H1 (cell line): ENCODE measurements around the gene SLC1A2. TPM values are rescaled to one million over a fixed set of nuclear protein-coding genes. Genes with fewer than 3 reads are reported as not detected.

Experiments used
- CTCF ChIA-PET: fragments of 300-600 bp; sonication (Branson Sonifier 250); formaldehyde crosslinking; loops from one replicate; lab custom pipeline; 2021; ENCODE audit not compliant: partially characterized antibody; lab: Charles Lee
- POLR2A ChIA-PET: fragments of 300-600 bp; sonication (Branson Sonifier 250); formaldehyde crosslinking; loops from one replicate; lab custom pipeline; 2021; ENCODE audit warnings: inconsistent platforms; ENCODE audit not compliant: partially characterized antibody; lab: Charles Lee
- DNase-seq, 2 experiments: peaks; one replicate each; pipeline versions ENCODE4 v3.0.0 to v3.0.0-alpha.2; 2010 to 2022; ENCODE audit warnings: low spot score in 2 of 2, low read depth in 1 of 2, mixed read lengths in 1 of 2
- FAIRE-seq: peaks from 2 replicates; lab custom pipeline; 2011; peaks lifted over from hg19 to GRCh38; lab: Jason Lieb, UNC
- H2AFZ ChIP-seq: 2 replicates; pipeline ENCODE4 v1.8.1; 2012; ENCODE audit warnings: low read length, inconsistent platforms
- H2AK5ac ChIP-seq: 2 replicates; pipeline ENCODE4 v1.6.1; 2013; ENCODE audit warnings: low read depth, low read length
- H2BK120ac ChIP-seq: replicated peaks from 2 replicates; pipeline ENCODE3; 2013; ENCODE audit warnings: low read depth, low read length, inconsistent platforms
- H2BK12ac ChIP-seq: 2 replicates; pipeline ENCODE4 v1.6.1; 2013; ENCODE audit warnings: low read depth, low read length
- H2BK15ac ChIP-seq: 2 replicates; pipeline ENCODE4 v1.6.1; 2013; ENCODE audit warnings: low read length
- H2BK20ac ChIP-seq: 2 replicates; pipeline ENCODE4 v1.6.1; 2013; ENCODE audit warnings: low read length
- H2BK5ac ChIP-seq: 2 replicates; pipeline ENCODE4 v1.6.1; 2013; ENCODE audit warnings: low read depth, low read length
- H3K14ac ChIP-seq: 2 replicates; pipeline ENCODE4 v1.6.1; 2013; ENCODE audit warnings: inconsistent platforms; ENCODE audit not compliant: insufficient read length
- H3K18ac ChIP-seq: 2 replicates; pipeline ENCODE4 v1.6.1; 2013; ENCODE audit warnings: low read length; ENCODE audit errors: extremely low read depth
- H3K23ac ChIP-seq: 2 replicates; pipeline ENCODE4 v1.6.1; 2013; ENCODE audit warnings: inconsistent platforms; ENCODE audit not compliant: insufficient read length
- H3K23me2 ChIP-seq: 2 replicates; pipeline ENCODE4 v1.6.1; 2013; ENCODE audit warnings: low read depth, low read length
- H3K27ac ChIP-seq: 2 replicates; pipeline ENCODE4 v1.6.1; 2011; ENCODE audit warnings: low read depth, low read length, inconsistent platforms
- H3K27me3 ChIP-seq, 4 experiments: replicated peaks in 1 of 4; 1 replicate in 1 of 4; 2 replicates in 3 of 4; pipeline versions ENCODE4 v1.6.1 to v1.8.1; 2011 to 2013; ENCODE audit warnings: low read length in 3 of 4, mild to moderate bottlenecking in 3 of 4, inconsistent platforms in 2 of 4, mixed read lengths in 2 of 4, moderate library complexity in 1 of 4; ENCODE audit not compliant: control insufficient read depth in 3 of 4, insufficient read depth in 3 of 4; ENCODE audit errors: extremely low read depth in 1 of 4
- H3K36me3 ChIP-seq, 4 experiments: 2 replicates each; pipeline versions ENCODE4 v1.6.1 to v1.8.1; 2011 to 2013; ENCODE audit warnings: mild to moderate bottlenecking in 4 of 4, low read length in 3 of 4, moderate library complexity in 2 of 4, control low read depth in 1 of 4, inconsistent platforms in 1 of 4; ENCODE audit not compliant: insufficient read depth in 4 of 4, control insufficient read depth in 2 of 4
- H3K4ac ChIP-seq: replicated peaks from 2 replicates; pipeline ENCODE3; 2013; ENCODE audit warnings: low read length, low read depth, mixed read lengths, inconsistent platforms; ENCODE audit not compliant: insufficient read length
- H3K4me1 ChIP-seq, 4 experiments: replicated peaks in 1 of 4; 1 replicate in 1 of 4; 2 replicates in 3 of 4; pipeline versions ENCODE4 v1.6.1 to v1.8.1; 2011 to 2013; ENCODE audit warnings: low read length in 3 of 4, inconsistent platforms in 2 of 4, mixed read lengths in 1 of 4; ENCODE audit not compliant: insufficient read depth in 4 of 4, control insufficient read depth in 3 of 4
- H3K4me2 ChIP-seq, 2 experiments: 2 replicates each; pipeline versions ENCODE4 v1.6.1 to v1.8.1; 2011 to 2013; ENCODE audit warnings: low read depth in 2 of 2, low read length in 2 of 2, control low read depth in 1 of 2, inconsistent platforms in 1 of 2, mild to moderate bottlenecking in 1 of 2; ENCODE audit not compliant: insufficient read depth in 1 of 2
- H3K4me3 ChIP-seq, 4 experiments: fragments of 200-600, 300-600 bp in 1 of 4; sonication (generic), shearing (Covaris generic), sonication (Bioruptor Twin) in 1 of 4; 2 replicates each; pipeline versions ENCODE4 v1.5.1 to v1.8.1; 2011 to 2016; ENCODE audit warnings: low read length in 4 of 4, low read depth in 3 of 4, control low read depth in 2 of 4, inconsistent platforms in 2 of 4, mild to moderate bottlenecking in 2 of 4, mixed read lengths in 1 of 4, moderate library complexity in 1 of 4; ENCODE audit not compliant: insufficient read depth in 2 of 4; ENCODE audit errors: extremely low read depth in 1 of 4
- H3K56ac ChIP-seq: replicated peaks from 2 replicates; pipeline ENCODE3; 2013; ENCODE audit warnings: low read depth, mild to moderate bottlenecking, mixed read lengths, low read length, inconsistent platforms; ENCODE audit not compliant: insufficient read length
- H3K79me1 ChIP-seq: 2 replicates; pipeline ENCODE4 v1.6.1; 2013; ENCODE audit warnings: low read depth, low read length, control low read depth
- H3K79me2 ChIP-seq, 2 experiments: 2 replicates each; pipeline versions ENCODE4 v1.6.1 to v1.8.1; 2012 to 2013; ENCODE audit warnings: low read length in 2 of 2, mild to moderate bottlenecking in 2 of 2, inconsistent platforms in 1 of 2; ENCODE audit not compliant: insufficient read depth in 2 of 2, control insufficient read depth in 1 of 2
- H3K9ac ChIP-seq, 4 experiments: replicated peaks in 1 of 4; 1 replicate in 1 of 4; 2 replicates in 3 of 4; pipeline versions ENCODE4 v1.6.1 to v1.8.1; 2011 to 2013; ENCODE audit warnings: low read depth in 3 of 4, low read length in 3 of 4, control low read depth in 2 of 4, mild to moderate bottlenecking in 2 of 4, moderate library complexity in 2 of 4, inconsistent platforms in 1 of 4; ENCODE audit errors: extremely low read depth in 1 of 4
- H3K9me3 ChIP-seq, 2 experiments: 2 replicates each; pipeline versions ENCODE4 v1.6.1 to v1.8.1; 2012 to 2013; ENCODE audit warnings: mild to moderate bottlenecking in 2 of 2, moderate library complexity in 2 of 2, control low read depth in 1 of 2, inconsistent platforms in 1 of 2, low read depth in 1 of 2, low read length in 1 of 2, mixed read lengths in 1 of 2; ENCODE audit not compliant: insufficient read depth in 2 of 2
- H4K20me1 ChIP-seq, 2 experiments: replicated peaks in 1 of 2; 2 replicates each; pipeline versions ENCODE3 to v1.8.1; 2011 to 2013; ENCODE audit warnings: inconsistent platforms in 2 of 2, low read length in 2 of 2, mild to moderate bottlenecking in 1 of 2; ENCODE audit not compliant: insufficient read depth in 2 of 2, control insufficient read depth in 1 of 2
- H4K5ac ChIP-seq: 2 replicates; pipeline ENCODE4 v1.6.1; 2013; ENCODE audit warnings: low read length, low read depth, mixed read lengths, inconsistent platforms; ENCODE audit not compliant: insufficient read length
- H4K8ac ChIP-seq: 2 replicates; pipeline ENCODE4 v1.8.0; 2013; ENCODE audit warnings: mild to moderate bottlenecking, moderate library complexity, low read length, inconsistent platforms; ENCODE audit not compliant: insufficient read depth; ENCODE audit errors: extremely low read depth
- H4K91ac ChIP-seq: replicated peaks from 2 replicates; pipeline ENCODE3; 2013; ENCODE audit warnings: low read length, mixed read lengths, inconsistent platforms; ENCODE audit not compliant: insufficient read length
- BACH1 ChIP-seq: IDR thresholded peaks from 2 replicates; pipeline ENCODE4 v1.6.1; 2012; ENCODE audit warnings: low read length, improper control_type of control experiment
- CTBP2 ChIP-seq: IDR thresholded peaks from 2 replicates; pipeline ENCODE4 v1.7.0; 2011; ENCODE audit warnings: borderline replicate concordance, mild to moderate bottlenecking, moderate library complexity, mixed read lengths, low read length; ENCODE audit not compliant: insufficient read depth, insufficient read length
- HDAC2 ChIP-seq, 2 experiments: fragments of 300-600 bp in 1 of 2; sonication (generic) in 1 of 2; IDR thresholded peaks; 2 replicates each; pipeline ENCODE4 v1.6.1; 2011 to 2012; ENCODE audit warnings: low read depth in 2 of 2, low read length in 2 of 2, mild to moderate bottlenecking in 2 of 2, moderate library complexity in 2 of 2, borderline replicate concordance in 1 of 2, inconsistent platforms in 1 of 2
- KDM4A ChIP-seq: IDR thresholded peaks from one replicate; pipeline ENCODE4 v1.7.1; 2012; ENCODE audit warnings: low read depth, mild to moderate bottlenecking, moderate library complexity, low read length, inconsistent platforms; ENCODE audit not compliant: severe bottlenecking
- PHF8 ChIP-seq: fragments of 200-600 bp; sonication (generic); conservative IDR thresholded peaks from 2 replicates; pipeline ENCODE4 v1.7.1; 2012; ENCODE audit warnings: low read depth, mild to moderate bottlenecking, inconsistent platforms, low read length, moderate library complexity
- POLR2AphosphoS5 ChIP-seq: IDR thresholded peaks from 2 replicates; pipeline ENCODE4 v1.6.1; 2011; ENCODE audit warnings: low read depth, low read length
- SIX5 ChIP-seq: IDR thresholded peaks from 2 replicates; pipeline ENCODE4 v1.6.1; 2011; ENCODE audit warnings: mild to moderate bottlenecking, low read depth, low read length
- SP2 ChIP-seq: IDR thresholded peaks from 2 replicates; pipeline ENCODE4 v1.6.1; 2012; ENCODE audit warnings: mild to moderate bottlenecking, low read length, inconsistent platforms
- TAF1 ChIP-seq: IDR thresholded peaks from 2 replicates; pipeline ENCODE4 v1.6.1; 2011; ENCODE audit warnings: mild to moderate bottlenecking, low read depth, low read length
- polyA plus RNA-seq, 7 experiments: library from polyadenylated mRNA; depleted of rRNA in 3 of 7; stranded (reverse) in 5 of 7; unstranded in 2 of 7; fragments of >200 nt in 5 of 7; fragments of 200-250 nt in 2 of 7; gene quantifications; 1 replicate in 5 of 7; 2 replicates in 1 of 7; 4 replicates in 1 of 7; pipeline versions ENCODE4 v1.2.1 to v1.2.3, GENCODE V29; 2011 to 2013; ENCODE audit warnings: missing spikeins in 2 of 7, mixed read lengths in 2 of 7
- total RNA-seq: library from RNA; stranded (reverse); fragmentation: NEBNext Ultra II Directional; extraction: Animal tissue kit (Norgen Biotek cat#: 25700); gene quantifications from 2 replicates; pipeline ENCODE4 v1.2.1, GENCODE V29; 2021
- TF ChIP-seq, protein P1 (sequence below): IDR thresholded peaks from 2 replicates; pipeline ENCODE4 v1.6.1; 2012; ENCODE audit warnings: inconsistent platforms

The SLC1A2 gene
- total and polyA plus RNA-seq, 2 of the 8 experiments (the other 6 are each of a cell fraction or from before 2014, with no cell fraction given) = 0.57 to 1.2 TPM

DNA sequence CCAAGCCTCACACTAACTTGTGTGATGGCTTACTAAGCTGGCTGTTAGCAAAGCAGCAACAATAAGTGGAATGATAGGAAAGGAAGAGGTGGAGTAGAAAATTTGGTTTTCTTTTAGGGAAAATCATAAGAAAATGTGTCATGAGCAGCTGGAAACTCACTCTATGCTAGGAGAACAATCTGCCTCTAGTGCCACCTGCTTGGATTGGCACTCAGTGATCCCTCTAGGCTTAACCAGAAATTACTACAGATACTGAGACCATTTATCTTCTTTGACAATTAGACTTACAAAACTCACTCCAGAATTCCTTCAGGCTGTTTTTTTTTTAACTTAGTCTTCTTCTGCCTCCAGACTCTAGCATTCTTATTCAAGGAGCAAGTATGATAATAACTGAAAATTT is 163.1 kb downstream of the SLC1A2 start:
- Histone ChIP-seq H3K4me1 (no peaks in the 10 kb centered on the region), H3K23me2 (no peaks in the 10 kb centered on the region), H2AK5ac (no peak overlapping the region), H3K4me2 (no peak overlapping the region), H3K4ac (no peak overlapping the region), H3K56ac (no peak overlapping the region), H2AFZ (no peak overlapping the region), H2BK5ac (no peak overlapping the region), H4K91ac (no peak overlapping the region), H3K27ac (no peak overlapping the region), H3K14ac (no peak overlapping the region), H2BK120ac (no peak overlapping the region), H4K20me1 (no peaks in the 10 kb centered on the region), H3K27me3 (no peaks in the 10 kb centered on the region), H4K5ac (no peak overlapping the region), H3K9me3 (no peaks in the 10 kb centered on the region), H2BK15ac (no peak overlapping the region), H2BK20ac (no peak overlapping the region), H3K36me3 (no peaks in the 10 kb centered on the region), H3K18ac (no peak overlapping the region), H3K9ac (no peak overlapping the region), H3K4me3 (no peak overlapping the region), H2BK12ac (no peak overlapping the region), H3K79me2 (no peaks in the 10 kb centered on the region), H4K8ac (no peak overlapping the region), H3K23ac (no peak overlapping the region), H3K79me1 (no peaks in the 10 kb centered on the region)
- FAIRE-seq (no peak), DNase-seq (no peak)
- ChIA-PET POLR2A (no interaction called here), CTCF (interaction anchor here (1.1 to 1.5 kb wide), 4 partner anchors 10 to 231 kb away, joined by 3 to 4 read pairs (median 3); no protein-coding TSS in a partner anchor)
- TF ChIP-seq BACH1 (no peak), TAF1 (no peak), HDAC2 (IDR thresholded peaks at IDR 0.05; ENCODE audit: borderline replicate concordance in 1 of 2, low read depth in 2 of 2, low read length in 2 of 2) (no peak), CTBP2 (no peak), POLR2AphosphoS5 (no peak), PHF8 (no peak), SIX5 (no peak), KDM4A (no peak), SP2 (no peak)
- TF ChIP-seq, protein P1, sequence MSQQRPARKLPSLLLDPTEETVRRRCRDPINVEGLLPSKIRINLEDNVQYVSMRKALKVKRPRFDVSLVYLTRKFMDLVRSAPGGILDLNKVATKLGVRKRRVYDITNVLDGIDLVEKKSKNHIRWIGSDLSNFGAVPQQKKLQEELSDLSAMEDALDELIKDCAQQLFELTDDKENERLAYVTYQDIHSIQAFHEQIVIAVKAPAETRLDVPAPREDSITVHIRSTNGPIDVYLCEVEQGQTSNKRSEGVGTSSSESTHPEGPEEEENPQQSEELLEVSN = no peak
